Measurements from ENCODE around the gene MCM5.
A peak's percentile ranks its signal among the peaks of the same experiment; 100 is the strongest.
"Not testable (repeated sequence)": the region's sequence is repeated elsewhere in the genome, so short reads cannot be mapped to it uniquely, and the experiment has no call there.

MCM5 gene

GRCh38 chr22:35445933-35446332 is 46.0 kb downstream of the MCM5 start:
- intact Hi-C loops (cut with DNase I), result no loop called here
- DNase-seq, result no peak

GRCh38 chr22:35446365-35446764 is 46.4 kb downstream of the MCM5 start:
- peak in 7 of 10 donors; percentile 38 to 94 (median 68) for DNase-seq
- intact Hi-C loops (cut with DNase I), result no loop called here

GRCh38 chr22:35448523-35448922 is 48.6 kb downstream of the MCM5 start:
- peak in 2 of 10 donors; percentile 23 to 75 for DNase-seq
- intact Hi-C loops (cut with DNase I), result no loop called here

- peak in 2 of 10 donors; percentile 24 to 40 for DNase-seq
- intact Hi-C loops (cut with DNase I), result no loop called here
Observed at GRCh38 chr22:35449829-35450689, 50.1 kb downstream of the MCM5 start.

- peak in 2 of 10 donors; percentile 40 to 66 for DNase-seq
- intact Hi-C loops (cut with DNase I), result no loop called here
Observed at GRCh38 chr22:35450824-35451569, 51.1 kb downstream of the MCM5 start.

- peak in 1 of 10 donors; percentile 54 for DNase-seq
- intact Hi-C loops (cut with DNase I), result no loop called here
Observed at GRCh38 chr22:35451592-35451991, 51.7 kb downstream of the MCM5 start.

GRCh38 chr22:35452351-35452781 is 52.4 kb downstream of the MCM5 start:
- intact Hi-C loops (cut with DNase I), result no loop called here
- DNase-seq, result peak in 2 of 10 donors; percentile 59 to 68

GRCh38 chr22:35452810-35453743 is 53.1 kb downstream of the MCM5 start:
- intact Hi-C loops (cut with DNase I), result no loop called here

GRCh38 chr22:35454416-35455054 is 54.6 kb downstream of the MCM5 start:
- intact Hi-C loops (cut with DNase I), result no loop called here
- peak in 5 of 10 donors; percentile 27 to 58 (median 34) for DNase-seq

More at GRCh38 chr22:35452810-35453743, 53.1 kb downstream of the MCM5 start:
- DNase-seq, result peak in 2 of 10 donors; percentile 39 to 69

- DNase-seq, result peak in 2 of 10 donors; percentile 3 to 17
- intact Hi-C loops (cut with DNase I), result no loop called here
Observed at GRCh38 chr22:35455529-35455928, 55.6 kb downstream of the MCM5 start.

GRCh38 chr22:35456757-35457156 is 56.8 kb downstream of the MCM5 start:
- intact Hi-C loops (cut with DNase I), result no loop called here
- DNase-seq, result peak in 2 of 10 donors; percentile 12 to 13

GRCh38 chr22:35457729-35458546 is 58.0 kb downstream of the MCM5 start:
- intact Hi-C loops (cut with DNase I), result no loop called here
- DNase-seq, result peak in 2 of 10 donors; percentile 58 to 71

GRCh38 chr22:35458547-35459422 is 58.8 kb downstream of the MCM5 start:
- intact Hi-C loops (cut with DNase I), result no loop called here

GRCh38 chr22:35459423-35459894 is 59.5 kb downstream of the MCM5 start:
- DNase-seq, result peak in 2 of 10 donors; percentile 30 to 59

More at GRCh38 chr22:35458547-35459422, 58.8 kb downstream of the MCM5 start:
- DNase-seq, result peak in 2 of 10 donors; percentile 67 to 73

GRCh38 chr22:35459976-35460375 is 60.0 kb downstream of the MCM5 start:
- intact Hi-C loops (cut with DNase I), result not testable (repeated sequence)
- DNase-seq, result peak in 2 of 10 donors; percentile 9 to 61

More at GRCh38 chr22:35459423-35459894, 59.5 kb downstream of the MCM5 start:
- intact Hi-C loops (cut with DNase I), result no loop called here

GRCh38 chr22:35460688-35461087 is 60.7 kb downstream of the MCM5 start:
- intact Hi-C loops (cut with DNase I), result no loop called here
- peak in 1 of 10 donors; percentile 8 for DNase-seq

- peak in 2 of 10 donors; percentile 12 to 50 for DNase-seq
- intact Hi-C loops (cut with DNase I), result no loop called here
Observed at GRCh38 chr22:35462498-35463230, 62.7 kb downstream of the MCM5 start.

Data from posterior cingulate gyrus (tissue), 11 donors.